ENCODE results near the gene TTLL7. TPM values are rescaled to one million over a fixed set of nuclear protein-coding genes. Genes with fewer than 3 reads are reported as not detected.
A peak's percentile ranks its signal among the peaks of the same experiment; 100 is the strongest.

The TTLL7 gene
- total and polyA plus RNA-seq, 9 of the 15 experiments (the other 6 are each of a cell fraction or from before 2014, with no cell fraction given), result 0.63 to 2.6 (median 1.7) TPM

GRCh38 chr1:83964153-83964552 is 34.8 kb downstream of the TTLL7 start:
- no peak for DNase-seq (ENCODE audit: extremely low read depth in 1 of 4, low spot score in 3 of 4)
- intact Hi-C loops (cut with micrococcal nuclease) (no loop called here), in situ Hi-C loops (cut with MboI) (no loop called here)
- ChIA-PET CTCF (ENCODE audit: low intra/inter-chr PET ratio) (no interaction called here), POLR2A (interaction anchor here (0.8 kb wide), 1 partner anchor 8 kb away, joined by 3 read pairs; no protein-coding TSS in a partner anchor)
- Histone ChIP-seq H3K4me2 (ENCODE audit: insufficient read depth, low read length) (no peak overlapping the region), H3K36me3 (ENCODE audit: control insufficient read depth, insufficient read depth, low read length) (no peaks in the 10 kb centered on the region), H4K20me1 (replicated peaks; ENCODE audit: control insufficient read depth, insufficient read depth, low read length) (no peaks in the 10 kb centered on the region), H3K9me3 (replicated peaks; ENCODE audit: control insufficient read depth, insufficient read depth, low read depth, low read length) (no peaks in the 10 kb centered on the region), H3K27me3 (ENCODE audit: control insufficient read depth in 2 of 2, insufficient read depth in 2 of 2, low read length in 2 of 2) (no peaks in the 10 kb centered on the region), H3K9ac (ENCODE audit: insufficient read depth in 1 of 2, low read depth in 2 of 2, low read length in 2 of 2) (no peak overlapping the region), H3K27ac (ENCODE audit: extremely low read depth, low read depth, low read length) (no peak overlapping the region), H2AFZ (ENCODE audit: low read depth, low read length) (no peak overlapping the region), H3K4me3 (no peak overlapping the region), H3K79me2 (ENCODE audit: control insufficient read depth, insufficient read depth, low read length) (no peaks in the 10 kb centered on the region), H3K9me1 (ENCODE audit: control insufficient read depth, insufficient read depth, low read length) (no peaks in the 10 kb centered on the region), H3K4me1 (replicated peaks in 1 of 2; ENCODE audit: control insufficient read depth in 2 of 2, insufficient read depth in 2 of 2, low read length in 2 of 2) (no peaks in the 10 kb centered on the region)
- no TSS peak for BruUV-seq (replicated peaks)
- no peak for ATAC-seq
- no peak for FAIRE-seq
- no peak for TF ChIP-seq TEAD2 (tag; IDR thresholded peaks at IDR 0.05)
- TF ChIP-seq CEBPG (CRISPR knock-in tag; IDR thresholded peaks at IDR 0.05), result no peak
- TF ChIP-seq CEBPG (tag; conservative IDR thresholded peaks at IDR 0.05 in 1 of 2, IDR thresholded peaks at IDR 0.05 in 1 of 2), result peak in 1 of 2 experiments; percentile 54; a peak in 1 of 4 replicates
- no peak for TF ChIP-seq NRF1 (conservative IDR thresholded peaks at IDR 0.05 in 1 of 2, IDR thresholded peaks at IDR 0.05 in 1 of 2)
- no peak for TF ChIP-seq KHSRP (IDR thresholded peaks at IDR 0.05)
- no peak for TF ChIP-seq RUNX1 (IDR thresholded peaks at IDR 0.05; ENCODE audit: low read depth)

- no peak for FAIRE-seq
- POLR2A ChIA-PET, result no interaction called here
- WGBS (ENCODE audit: insufficient coverage, low coverage, missing lambda C conversion rate), result 16% methylated on average over 2 of the region's 2 CpGs
Measured at GRCh38 chr1:83961571-83962295, 37.2 kb downstream of the TTLL7 start.

More at GRCh38 chr1:83961571-83962295, 37.2 kb downstream of the TTLL7 start:
- intact Hi-C loops (cut with micrococcal nuclease), result no loop called here
- BruUV-seq (replicated peaks), result no TSS peak
- Histone ChIP-seq H3K4me3 (no peak overlapping the region), H3K36me3 (ENCODE audit: control insufficient read depth, insufficient read depth, low read length) (no peaks in the 10 kb centered on the region), H3K9me3 (replicated peaks; ENCODE audit: control insufficient read depth, insufficient read depth, low read depth, low read length) (no peaks in the 10 kb centered on the region), H3K27ac (ENCODE audit: extremely low read depth, low read depth, low read length) (no peak overlapping the region), H3K9me1 (ENCODE audit: control insufficient read depth, insufficient read depth, low read length) (no peaks in the 10 kb centered on the region), H3K4me1 (replicated peaks in 1 of 2; ENCODE audit: control insufficient read depth in 2 of 2, insufficient read depth in 2 of 2, low read length in 2 of 2) (no peaks in the 10 kb centered on the region), H3K79me2 (ENCODE audit: control insufficient read depth, insufficient read depth, low read length) (no peaks in the 10 kb centered on the region), H3K4me2 (ENCODE audit: insufficient read depth, low read length) (no peak overlapping the region), H2AFZ (ENCODE audit: low read depth, low read length) (no peak overlapping the region), H3K9ac (ENCODE audit: insufficient read depth in 1 of 2, low read depth in 2 of 2, low read length in 2 of 2) (no peak overlapping the region), H3K27me3 (ENCODE audit: control insufficient read depth in 2 of 2, insufficient read depth in 2 of 2, low read length in 2 of 2) (no peaks in the 10 kb centered on the region), H4K20me1 (replicated peaks; ENCODE audit: control insufficient read depth, insufficient read depth, low read length) (no peaks in the 10 kb centered on the region)
- ATAC-seq, result no peak
- TF ChIP-seq ZNF561 (CRISPR knock-in tag; conservative IDR thresholded peaks at IDR 0.05), result no peak
- no peak for TF ChIP-seq CEBPG (CRISPR knock-in tag; IDR thresholded peaks at IDR 0.05)
- TF ChIP-seq CEBPG (tag; conservative IDR thresholded peaks at IDR 0.05 in 1 of 2, IDR thresholded peaks at IDR 0.05 in 1 of 2), result 0 out of 4 replicates have a peak, but pooled peaks of 1 of the 2 experiments have one; percentile 15
- DNase-seq (ENCODE audit: extremely low read depth in 1 of 4, low spot score in 3 of 4), result no peak
- in situ Hi-C loops (cut with MboI), result no loop called here
- CTCF ChIA-PET (ENCODE audit: low intra/inter-chr PET ratio), result no interaction called here
